Mucosa of rectum (tissue), 2 donors: ENCODE results near the gene MED27.

Source experiments
- H3K27ac ChIP-seq, 2 donors: one replicate each; pipeline ENCODE4 v1.7.0; 2013; ENCODE audit warnings: inconsistent platforms in 2 of 2, low read depth in 2 of 2, low read length in 2 of 2
- H3K27me3 ChIP-seq, 2 donors: one replicate each; pipeline ENCODE4 v1.7.0; 2013; ENCODE audit warnings: low read length in 2 of 2; ENCODE audit not compliant: control insufficient read depth in 2 of 2, insufficient read depth in 2 of 2
- H3K36me3 ChIP-seq, 2 donors: one replicate each; pipeline ENCODE4 v1.7.0; 2013; ENCODE audit warnings: low read length in 2 of 2; ENCODE audit not compliant: control insufficient read depth in 2 of 2, insufficient read depth in 2 of 2
- H3K4me1 ChIP-seq, 2 donors: one replicate each; pipeline ENCODE4 v1.7.0; 2013; ENCODE audit warnings: low read length in 2 of 2, mild to moderate bottlenecking in 1 of 2; ENCODE audit not compliant: control insufficient read depth in 2 of 2, insufficient read depth in 2 of 2
- H3K4me3 ChIP-seq, 2 donors: one replicate each; pipeline ENCODE4 v1.7.0; 2013; ENCODE audit warnings: low read length in 2 of 2
- H3K9ac ChIP-seq, 2 donors: one replicate each; pipeline ENCODE4 v1.7.0; 2013; ENCODE audit warnings: low read length in 2 of 2, low read depth in 1 of 2, mild to moderate bottlenecking in 1 of 2
- H3K9me3 ChIP-seq, 2 donors: one replicate each; pipeline ENCODE4 v1.7.0; 2013; ENCODE audit warnings: low read length in 2 of 2; ENCODE audit not compliant: control insufficient read depth in 2 of 2
- donor health status: healthy.
- donor health status: Normal muscosa, but diverticular disease.

MED27 gene

DNA sequence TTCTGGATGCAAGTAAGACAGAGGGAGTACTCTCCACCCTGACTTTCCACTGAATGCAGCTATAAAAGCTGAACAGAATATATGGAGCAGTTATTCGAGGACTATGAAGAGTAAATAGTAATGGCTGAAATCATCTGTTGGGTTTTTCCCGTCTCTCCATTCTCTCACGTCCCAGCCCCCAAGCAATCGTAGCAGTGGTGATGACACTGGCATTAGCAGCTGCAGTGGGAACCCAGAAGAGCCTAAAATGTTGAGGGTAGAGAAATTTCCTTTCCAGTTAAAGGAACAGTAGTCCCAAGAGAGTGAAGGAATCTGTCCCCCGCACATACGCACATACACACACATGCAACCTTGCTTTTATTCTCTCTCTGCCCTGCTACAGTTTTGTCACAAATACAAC, 33.2 kb downstream of the MED27 start:
- H3K4me1 ChIP-seq, result no peaks in the 10 kb centered on the region
- H3K27me3 ChIP-seq, result no peaks in the 10 kb centered on the region
- H3K36me3 ChIP-seq, result no peaks in the 10 kb centered on the region

DNA sequence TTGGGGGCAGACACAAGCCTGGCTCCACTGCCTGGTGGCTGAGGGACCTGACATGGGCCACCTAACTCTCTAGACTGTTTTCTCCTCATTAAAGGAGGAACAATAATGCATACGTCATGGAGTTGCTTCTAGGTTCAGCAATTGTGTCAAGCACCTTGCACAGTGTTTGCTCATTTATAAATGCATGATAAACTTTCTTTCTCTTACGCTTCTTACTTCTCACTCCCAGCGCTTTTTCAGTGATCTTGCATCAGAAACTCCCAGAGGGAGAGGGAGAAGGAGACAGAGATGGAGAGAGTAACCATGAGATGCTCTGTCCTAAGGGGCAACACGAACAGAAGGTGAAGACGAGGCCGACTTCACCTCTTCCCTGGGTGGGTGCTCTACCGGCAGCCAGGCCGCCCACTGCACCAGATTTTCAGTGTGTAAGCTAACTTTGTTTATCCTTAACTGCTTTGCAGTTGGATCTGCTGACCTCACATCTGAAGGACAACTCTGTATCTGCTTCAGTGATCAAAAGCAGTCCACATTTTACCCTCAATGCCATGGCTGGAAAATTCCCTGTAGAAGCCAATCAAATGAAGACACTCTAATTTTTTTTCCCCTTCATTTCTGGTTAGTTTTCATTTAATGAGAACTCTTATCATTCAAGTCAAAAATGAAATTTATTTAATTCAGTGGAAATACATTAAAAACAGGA, 35.3 kb downstream of the MED27 start:
- Histone ChIP-seq H3K4me3 (no peak overlapping the region), H3K9me3 (no peaks in the 10 kb centered on the region), H3K36me3 (no peaks in the 10 kb centered on the region), H3K9ac (no peak overlapping the region), H3K27me3 (no peaks in the 10 kb centered on the region), H3K27ac (no peak overlapping the region), H3K4me1 (no peaks in the 10 kb centered on the region)

More for the DNA sequence above, 33.2 kb downstream of the MED27 start:
- Histone ChIP-seq H3K9me3 (no peaks in the 10 kb centered on the region), H3K4me3 (no peak overlapping the region), H3K27ac (no peak overlapping the region), H3K9ac (no peak overlapping the region)

DNA sequence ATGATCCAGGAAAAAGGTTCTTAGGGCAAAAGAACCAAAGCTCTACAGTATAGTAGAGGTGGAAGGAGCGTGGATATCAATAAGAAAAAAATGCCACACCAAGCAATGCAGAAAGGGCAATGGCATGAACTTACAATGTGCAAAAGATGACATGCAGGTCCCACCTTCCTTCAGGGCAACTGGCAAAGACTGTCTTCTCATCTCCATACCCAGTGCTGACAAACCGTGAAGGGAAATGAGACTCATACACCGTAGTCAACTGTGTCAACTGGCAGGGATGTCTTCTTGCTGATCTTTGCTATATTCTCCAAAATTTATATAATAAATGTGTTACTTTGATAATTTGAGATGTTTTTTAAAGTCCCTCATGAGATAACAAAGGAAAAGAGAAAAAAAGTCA, 36.0 kb downstream of the MED27 start:
- Histone ChIP-seq H3K4me3 (no peak overlapping the region), H3K27me3 (no peaks in the 10 kb centered on the region), H3K4me1 (no peaks in the 10 kb centered on the region)

DNA sequence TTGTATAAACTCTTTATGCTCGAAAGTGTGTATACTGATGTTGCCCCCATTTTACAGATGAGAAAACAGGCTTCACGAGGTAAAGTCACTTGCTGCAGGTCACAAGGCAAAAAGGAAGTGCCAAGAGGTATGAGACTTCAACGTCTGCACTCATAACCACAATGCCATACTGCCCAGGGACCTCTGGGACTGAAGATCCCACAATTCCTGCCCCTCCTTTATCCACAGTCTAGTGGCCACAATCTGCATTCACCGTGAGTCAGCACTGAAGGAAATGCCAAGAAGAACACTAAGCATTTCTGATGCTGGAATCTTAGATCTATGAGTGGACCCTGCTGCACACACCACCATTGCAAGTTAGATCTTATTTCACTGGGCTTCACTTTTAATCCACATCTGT, 37.3 kb downstream of the MED27 start:
- Histone ChIP-seq H3K36me3 (no peaks in the 10 kb centered on the region), H3K9ac (no peak overlapping the region), H3K4me3 (no peak overlapping the region), H3K9me3 (no peaks in the 10 kb centered on the region), H3K27me3 (no peaks in the 10 kb centered on the region), H3K27ac (no peak overlapping the region), H3K4me1 (no peaks in the 10 kb centered on the region)

More for the DNA sequence above, 36.0 kb downstream of the MED27 start:
- H3K27ac ChIP-seq, result no peak overlapping the region
- no peaks in the 10 kb centered on the region for H3K36me3 ChIP-seq
- no peak overlapping the region for H3K9ac ChIP-seq
- H3K9me3 ChIP-seq, result no peaks in the 10 kb centered on the region

DNA sequence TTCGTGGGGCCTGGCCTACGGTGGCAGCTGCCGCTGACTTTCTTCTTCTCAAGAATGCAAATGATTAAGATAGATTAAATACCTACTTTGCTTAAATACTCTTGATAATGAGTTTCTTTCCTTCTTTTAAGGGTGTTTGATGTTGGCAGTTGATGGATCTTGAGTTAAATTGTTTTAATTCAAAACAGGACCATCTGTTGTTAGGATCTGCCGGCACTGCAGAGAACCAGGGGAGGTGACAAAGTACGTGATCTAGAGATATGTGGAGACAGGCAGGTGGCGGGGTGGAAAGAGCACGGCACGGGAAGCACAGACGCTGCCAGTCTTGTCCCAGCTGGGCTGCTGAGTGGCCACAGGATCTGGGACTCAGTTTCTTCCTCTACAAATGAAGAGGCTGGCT, 37.9 kb downstream of the MED27 start:
- H3K27me3 ChIP-seq, result no peaks in the 10 kb centered on the region
- H3K27ac ChIP-seq, result no peak overlapping the region
- H3K4me3 ChIP-seq, result no peak overlapping the region
- H3K9me3 ChIP-seq, result no peaks in the 10 kb centered on the region
- no peak overlapping the region for H3K9ac ChIP-seq
- no peaks in the 10 kb centered on the region for H3K4me1 ChIP-seq
- H3K36me3 ChIP-seq, result no peaks in the 10 kb centered on the region

DNA sequence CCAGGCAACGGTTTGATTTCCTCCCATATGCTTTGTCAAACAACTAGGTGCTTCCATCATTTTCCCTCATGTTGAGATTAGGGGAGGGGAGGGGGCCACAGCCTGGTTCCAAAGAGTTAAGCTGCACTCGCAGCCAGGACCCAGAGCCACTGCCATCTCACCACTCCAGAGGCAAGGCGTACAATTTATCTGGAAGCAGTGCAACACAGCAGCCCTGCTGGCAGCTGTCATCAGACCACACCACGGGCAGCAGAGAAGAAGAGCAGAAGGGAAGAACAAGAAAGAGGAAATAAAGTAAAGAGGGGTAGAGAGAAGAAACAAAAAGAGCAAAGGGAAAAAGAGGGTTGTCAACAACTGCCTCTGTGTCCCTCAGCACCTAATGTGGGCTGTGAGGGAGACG, 38.9 kb downstream of the MED27 start:
- no peak overlapping the region for H3K9ac ChIP-seq
- H3K9me3 ChIP-seq, result no peaks in the 10 kb centered on the region
- H3K4me3 ChIP-seq, result no peak overlapping the region
- no peaks in the 10 kb centered on the region for H3K36me3 ChIP-seq
- no peaks in the 10 kb centered on the region for H3K27me3 ChIP-seq
- no peak overlapping the region for H3K27ac ChIP-seq
- no peaks in the 10 kb centered on the region for H3K4me1 ChIP-seq

DNA sequence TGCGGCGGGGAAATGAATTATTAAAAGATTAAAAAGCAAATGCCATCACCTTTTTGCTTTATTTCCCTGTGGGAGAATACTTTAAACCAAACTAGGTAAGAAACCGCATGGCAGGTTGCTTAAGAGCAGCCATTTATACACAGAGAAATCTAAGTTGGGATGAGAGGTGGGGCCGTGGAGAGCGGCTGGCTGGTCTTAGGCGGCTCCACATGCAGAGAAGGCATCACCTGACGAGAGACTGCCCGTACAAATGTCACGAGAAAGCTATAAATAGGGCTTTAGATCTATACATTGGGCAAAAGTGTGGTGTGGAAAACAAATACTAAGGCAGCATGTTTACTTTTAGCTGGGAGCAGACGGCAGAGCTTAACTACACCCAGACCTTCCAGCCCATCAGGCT, 39.4 kb downstream of the MED27 start:
- Histone ChIP-seq H3K36me3 (no peaks in the 10 kb centered on the region), H3K4me1 (no peaks in the 10 kb centered on the region), H3K27ac (no peak overlapping the region), H3K9ac (no peak overlapping the region), H3K4me3 (no peak overlapping the region), H3K27me3 (no peaks in the 10 kb centered on the region), H3K9me3 (no peaks in the 10 kb centered on the region)

DNA sequence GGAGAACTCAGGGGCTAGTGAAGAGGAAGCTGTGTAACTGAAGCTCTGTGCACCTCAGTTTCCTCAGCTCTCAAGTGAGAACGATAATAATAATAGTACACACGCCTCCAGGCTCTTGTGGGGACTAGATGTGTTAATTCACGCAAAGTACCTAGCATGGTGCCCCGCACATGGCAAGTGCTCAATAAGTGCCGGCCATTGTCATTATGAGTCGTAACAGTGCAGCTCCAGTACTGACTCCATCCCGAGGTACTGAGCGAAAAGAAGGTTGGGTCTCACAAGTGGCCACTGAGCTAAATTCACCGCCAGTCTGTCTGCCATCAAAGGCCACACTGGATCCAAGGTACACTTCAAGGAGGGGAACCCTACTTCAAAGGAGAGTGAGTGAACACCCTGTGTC, 40.4 kb downstream of the MED27 start:
- Histone ChIP-seq H3K27me3 (no peaks in the 10 kb centered on the region), H3K9ac (no peak overlapping the region), H3K9me3 (no peaks in the 10 kb centered on the region), H3K4me3 (no peak overlapping the region), H3K4me1 (no peaks in the 10 kb centered on the region), H3K36me3 (no peaks in the 10 kb centered on the region), H3K27ac (no peak overlapping the region)

DNA sequence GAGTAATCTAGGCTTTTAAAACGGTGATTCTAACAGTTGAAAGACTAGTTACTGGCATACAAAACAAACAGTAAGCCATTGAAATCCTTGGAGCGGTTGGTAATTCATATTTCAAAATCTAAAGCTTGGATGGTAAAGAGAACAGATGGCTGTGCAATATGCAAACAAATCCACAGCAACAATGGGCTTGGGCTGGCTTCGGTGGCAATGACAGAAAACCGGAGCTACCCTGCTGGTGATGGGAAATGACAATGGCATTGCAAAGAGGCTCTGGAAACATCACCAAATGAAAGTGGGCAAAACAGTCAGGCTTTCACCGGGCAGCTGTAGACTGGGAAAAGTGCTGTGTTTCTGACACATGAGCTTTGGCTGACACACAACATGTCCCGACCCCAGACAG, 42.2 kb downstream of the MED27 start:
- no peaks in the 10 kb centered on the region for H3K4me1 ChIP-seq
- H3K36me3 ChIP-seq, result no peaks in the 10 kb centered on the region
- no peak overlapping the region for H3K27ac ChIP-seq
- H3K9me3 ChIP-seq, result no peaks in the 10 kb centered on the region
- H3K27me3 ChIP-seq, result no peaks in the 10 kb centered on the region
- H3K9ac ChIP-seq, result no peak overlapping the region
- no peak overlapping the region for H3K4me3 ChIP-seq

DNA sequence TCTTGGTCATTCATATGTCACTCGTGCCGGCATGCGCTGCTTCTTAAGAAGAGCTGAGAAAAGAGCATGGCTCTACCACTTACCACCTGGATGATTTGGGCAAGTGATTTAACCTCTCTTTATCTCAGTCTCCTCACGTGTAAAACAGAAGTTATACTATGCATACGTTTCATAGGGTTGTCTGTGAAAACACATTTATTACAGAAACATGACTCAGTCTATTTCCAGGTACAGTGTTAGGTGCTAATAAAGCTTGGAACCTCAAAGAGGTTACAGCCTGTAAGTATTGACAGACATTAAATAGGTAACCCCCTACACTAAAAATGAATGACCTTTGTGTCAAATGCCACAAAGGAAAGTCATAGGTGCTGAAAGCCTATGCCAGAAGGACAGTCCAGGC, 43.1 kb downstream of the MED27 start:
- H3K9ac ChIP-seq, result no peak overlapping the region
- H3K4me1 ChIP-seq, result no peaks in the 10 kb centered on the region
- H3K27me3 ChIP-seq, result no peaks in the 10 kb centered on the region
- no peak overlapping the region for H3K27ac ChIP-seq
- H3K9me3 ChIP-seq, result no peaks in the 10 kb centered on the region
- no peaks in the 10 kb centered on the region for H3K36me3 ChIP-seq
- no peak overlapping the region for H3K4me3 ChIP-seq

DNA sequence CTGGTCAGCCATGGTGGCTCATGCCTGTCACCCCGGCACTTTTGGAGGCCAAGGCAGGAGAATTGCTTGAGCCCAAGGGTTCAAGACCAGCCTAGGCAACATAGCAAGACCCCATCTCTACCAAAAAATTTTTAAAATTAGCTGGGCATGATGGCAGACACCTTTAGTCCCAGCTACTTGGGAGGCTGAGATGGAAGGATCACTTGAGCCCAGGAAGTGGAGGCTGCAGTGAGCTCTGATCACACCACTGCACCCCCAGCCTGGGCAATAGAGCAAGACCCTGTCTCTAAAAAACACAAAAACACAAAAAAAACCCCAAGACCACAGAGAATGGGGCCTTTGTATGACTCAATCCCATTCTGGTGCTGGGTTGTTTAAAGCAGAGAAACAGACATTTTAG, 44.0 kb downstream of the MED27 start:
- no peak overlapping the region for H3K4me3 ChIP-seq
- no peaks in the 10 kb centered on the region for H3K27me3 ChIP-seq
- H3K9ac ChIP-seq, result no peak overlapping the region
- no peaks in the 10 kb centered on the region for H3K9me3 ChIP-seq
- no peaks in the 10 kb centered on the region for H3K36me3 ChIP-seq
- no peaks in the 10 kb centered on the region for H3K4me1 ChIP-seq
- no peak overlapping the region for H3K27ac ChIP-seq
